GM18526 (cell line): Measurements from ENCODE around the gene GPBP1.

Experiments
- POLR2A ChIP-seq: IDR thresholded peaks from 3 replicates; pipeline ENCODE4 v1.6.1; 2011; ENCODE audit not compliant: insufficient read length; ENCODE audit errors: extremely low read depth

The GPBP1 gene

GRCh38 chr5:57173319-57174127 is at the start of gene GPBP1:
Gene GPBP1 (plus strand): TSS chr5:57174059. CDS start chr5:57214131, 40,072 bp downstream.
- TF ChIP-seq POLR2A: peak; percentile 66

- TF ChIP-seq POLR2A: no peak
Observed at GRCh38 chr5:57128325-57128724, 45.5 kb upstream of the GPBP1 start.

GRCh38 chr5:57133574-57133973 is 40.3 kb upstream of the GPBP1 start:
- TF ChIP-seq POLR2A: no peak

- TF ChIP-seq POLR2A: no peak
Observed at GRCh38 chr5:57137401-57137800, 36.5 kb upstream of the GPBP1 start.

- TF ChIP-seq POLR2A: no peak
Observed at GRCh38 chr5:57152316-57152715, 21.5 kb upstream of the GPBP1 start.

GRCh38 chr5:57155033-57155432 is 18.8 kb upstream of the GPBP1 start:
- TF ChIP-seq POLR2A: no peak

- no peak for TF ChIP-seq POLR2A
Observed at GRCh38 chr5:57157131-57157530, 16.7 kb upstream of the GPBP1 start.

- no peak for TF ChIP-seq POLR2A
Observed at GRCh38 chr5:57157666-57158065, 16.2 kb upstream of the GPBP1 start.

- TF ChIP-seq POLR2A: no peak
Observed at GRCh38 chr5:57163553-57164006, 10.3 kb upstream of the GPBP1 start.

GRCh38 chr5:57164124-57164523 is 9.7 kb upstream of the GPBP1 start:
- TF ChIP-seq POLR2A: no peak

GRCh38 chr5:57166276-57166675 is 7.6 kb upstream of the GPBP1 start:
- TF ChIP-seq POLR2A: no peak

GRCh38 chr5:57167201-57167600 is 6.7 kb upstream of the GPBP1 start:
- no peak for TF ChIP-seq POLR2A

GRCh38 chr5:57171816-57172465 is 1.9 kb upstream of the GPBP1 start:
- no peak for TF ChIP-seq POLR2A

- TF ChIP-seq POLR2A: no peak
Observed at GRCh38 chr5:57172466-57173318, 1.2 kb upstream of the GPBP1 start.

GRCh38 chr5:57174128-57174889 is 450 bp downstream of the GPBP1 start:
- TF ChIP-seq POLR2A: peak; percentile 28
